Amniotic stem cell (primary cell): ENCODE results near the gene ORC4.
A peak's percentile ranks its signal among the peaks of the same experiment; 100 is the strongest.

ENCODE experiments used
- DNase-seq: peaks from one replicate; lab custom pipeline; 2025; lab: John Stamatoyannopoulos, UW

ORC4 gene

DNA sequence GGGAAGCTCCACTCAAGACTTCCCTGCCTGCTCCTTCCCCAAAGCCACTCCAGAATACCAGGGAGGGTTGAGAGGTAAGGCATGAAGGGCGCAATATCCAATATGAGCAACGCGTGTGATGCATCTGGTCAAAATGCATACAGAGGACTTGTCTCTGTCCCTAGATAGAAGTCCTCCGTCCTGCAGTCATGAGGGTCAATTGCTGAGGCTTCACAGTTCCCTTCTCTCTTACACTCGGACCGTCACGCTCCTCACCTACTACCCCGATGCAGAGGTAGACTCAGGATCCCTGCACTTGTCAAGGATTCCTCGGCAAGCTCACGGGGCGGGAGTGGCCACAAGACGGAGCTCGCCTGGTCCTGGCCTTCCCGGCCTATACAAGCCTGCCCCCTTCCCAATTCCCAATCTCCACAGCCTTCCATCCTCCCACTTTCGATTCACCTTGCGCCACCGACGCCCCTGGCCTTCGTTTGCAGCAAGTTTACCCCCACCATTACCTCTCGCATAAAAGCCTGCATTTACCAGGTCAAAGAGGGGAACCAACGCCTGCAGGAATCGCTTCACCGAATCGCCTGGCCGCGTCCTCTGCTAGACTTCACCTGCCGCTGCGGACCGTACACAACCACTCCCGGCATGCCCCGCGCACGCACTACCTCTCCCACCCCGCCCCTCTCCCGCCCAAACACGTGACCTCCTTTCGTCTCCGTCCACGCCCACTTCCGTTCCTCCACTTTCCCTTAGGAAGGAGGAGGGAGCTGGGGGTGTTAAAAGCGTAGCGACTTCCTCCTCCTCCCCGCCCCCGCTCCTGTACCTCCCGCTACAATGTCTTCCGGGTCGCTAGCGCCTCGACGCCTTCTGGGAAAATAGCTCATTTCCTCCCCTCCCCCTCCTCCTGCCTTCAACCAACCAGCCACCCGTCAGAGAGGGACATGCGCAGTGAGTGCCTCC is at the start of gene ORC4:
TSS of gene ORC4 (minus strand) at position 627 of the 948 bp plus-strand sequence. CDS start 44,779 bp downstream, outside the sequence.
- DNase-seq: peak; percentile 99

GRCh38 chr2:148067801-148068200 is 47.3 kb upstream of the ORC4 start:
- DNase-seq: no peak

- DNase-seq: no peak
These were observed 45.4 kb upstream of the ORC4 start for GRCh38 chr2:148065936-148066335.

DNA sequence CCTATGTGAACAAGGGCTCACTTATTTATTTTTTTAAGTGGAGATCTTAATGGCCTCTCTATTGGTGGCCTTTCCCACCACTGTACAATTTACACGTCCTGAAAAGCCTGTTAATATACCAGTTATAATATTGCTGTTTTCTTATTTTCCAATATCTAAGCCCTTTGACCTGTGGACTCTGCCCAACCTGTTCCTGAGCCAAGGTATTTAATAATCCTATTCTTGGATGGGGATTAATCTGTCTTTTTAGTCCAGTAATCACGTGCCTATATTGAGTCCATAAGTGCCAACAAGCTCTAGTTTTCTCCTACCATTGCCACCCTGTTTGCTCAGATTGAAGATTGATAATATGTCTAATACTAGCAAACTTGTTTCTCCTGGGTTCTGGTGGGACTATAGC is 43.1 kb upstream of the ORC4 start:
- DNase-seq: no peak

DNA sequence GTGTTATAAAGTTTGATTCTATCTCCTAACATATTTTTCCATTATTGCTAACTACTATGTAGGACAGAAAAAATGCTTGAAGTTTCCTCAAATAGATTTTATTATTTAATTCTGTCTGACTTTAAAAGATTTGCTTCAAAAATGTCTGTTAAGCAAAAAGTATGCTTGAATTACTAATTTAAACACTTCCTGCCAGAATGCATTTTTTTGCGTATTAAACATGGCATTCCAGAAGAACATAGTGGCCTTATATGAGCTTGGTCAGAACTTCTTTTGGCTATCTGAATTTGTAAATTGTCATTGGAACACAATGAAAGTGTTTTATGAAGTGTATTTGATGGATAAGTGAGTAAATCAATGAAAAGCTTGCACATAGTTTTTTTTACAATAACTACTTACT is 38.1 kb upstream of the ORC4 start:
- no peak for DNase-seq

- no peak for DNase-seq
These were observed 32.1 kb upstream of the ORC4 start for GRCh38 chr2:148052687-148053086.

GRCh38 chr2:148049284-148049683 is 28.7 kb upstream of the ORC4 start:
- no peak for DNase-seq

- DNase-seq: no peak
These were observed 28.1 kb upstream of the ORC4 start for GRCh38 chr2:148048475-148049221.

GRCh38 chr2:148046802-148047201 is 26.3 kb upstream of the ORC4 start:
- no peak for DNase-seq

GRCh38 chr2:148044322-148044721 is 23.8 kb upstream of the ORC4 start:
- no peak for DNase-seq

GRCh38 chr2:148042219-148042618 is 21.7 kb upstream of the ORC4 start:
- no peak for DNase-seq

DNA sequence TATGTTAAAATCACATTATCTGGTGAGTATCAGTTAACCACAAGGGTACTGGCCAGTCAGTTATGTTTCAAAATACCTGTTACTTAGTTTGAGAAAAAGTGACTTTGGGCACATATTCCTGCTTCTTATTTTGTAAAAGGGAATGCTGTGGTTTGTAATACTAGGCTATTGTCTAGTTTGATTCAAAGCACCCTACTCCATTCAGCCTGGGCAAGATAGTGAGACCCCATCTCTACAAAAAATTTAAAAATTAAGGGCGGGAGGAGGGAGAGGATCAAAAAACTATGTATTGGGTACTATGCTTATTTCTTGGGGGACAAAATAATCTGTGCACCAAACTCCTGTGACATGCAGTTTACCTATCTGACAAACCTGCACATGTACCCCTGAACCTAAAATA is 19.2 kb upstream of the ORC4 start:
- no peak for DNase-seq

DNA sequence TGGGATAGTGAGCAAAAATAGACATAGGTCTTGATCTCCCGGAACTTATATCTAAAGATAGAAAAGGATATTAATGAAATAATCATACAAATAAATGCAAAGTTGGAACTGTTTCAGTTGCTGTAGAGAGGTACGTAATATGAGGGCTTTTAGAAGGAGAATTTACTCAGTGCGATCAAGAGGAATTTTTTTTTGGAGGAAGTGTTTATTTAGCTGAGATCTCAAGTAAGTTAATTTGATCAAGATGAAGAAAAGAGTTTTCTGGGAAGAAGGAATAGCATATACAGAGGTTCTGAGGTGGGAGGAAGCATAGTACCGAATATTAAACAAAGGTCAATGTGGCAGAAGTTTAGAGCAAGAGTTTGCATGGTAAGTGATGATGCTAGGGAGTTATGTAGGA is 11.7 kb upstream of the ORC4 start:
- no peak for DNase-seq

GRCh38 chr2:148031152-148031551 is 10.6 kb upstream of the ORC4 start:
- no peak for DNase-seq

- no peak for DNase-seq
These were observed 8.2 kb upstream of the ORC4 start for GRCh38 chr2:148028781-148029180.

- DNase-seq: no peak
These were observed 7.3 kb upstream of the ORC4 start for GRCh38 chr2:148027822-148028221.

GRCh38 chr2:148026573-148026972 is 6.0 kb upstream of the ORC4 start:
- DNase-seq: no peak

GRCh38 chr2:148023861-148024260 is 3.3 kb upstream of the ORC4 start:
- DNase-seq: no peak

GRCh38 chr2:148022882-148023281 is 2.3 kb upstream of the ORC4 start:
- DNase-seq: no peak

DNA sequence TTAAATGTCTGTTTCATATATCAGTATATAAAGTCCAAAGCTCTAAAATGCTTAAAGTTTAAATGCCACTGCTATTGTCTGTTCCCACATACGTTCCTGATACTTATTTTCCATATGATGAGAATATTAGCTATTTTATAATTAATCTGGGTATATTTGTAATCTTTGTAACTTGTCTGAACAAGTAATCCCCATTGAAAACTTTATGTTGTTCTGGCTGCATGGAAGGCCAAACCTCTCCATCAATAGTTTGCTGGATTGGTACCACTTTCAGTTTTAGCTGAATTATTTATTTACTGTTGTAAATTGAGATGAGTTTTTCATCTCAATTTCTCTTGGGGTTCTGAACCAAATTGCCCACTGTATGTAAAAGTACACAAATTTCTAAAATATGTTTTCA is 1.8 kb upstream of the ORC4 start:
- no peak for DNase-seq

GRCh38 chr2:148021886-148022285 is 1.3 kb upstream of the ORC4 start:
- DNase-seq: no peak

GRCh38 chr2:148021059-148021861 is 723 bp upstream of the ORC4 start, which contains the start of gene MBD5:
Gene MBD5, plus strand, starts transcription at chr2:148021091.
- DNase-seq: peak; percentile 15
